Loucy (cell line): ENCODE data around the gene CABLES1.

Experiments used
- EZH2phosphoT487 ChIP-seq: fragments of 200-600 bp; IDR thresholded peaks from 2 replicates; pipeline ENCODE4 v1.6.1; 2018; ENCODE audit warnings: antibody characterized with exemption, mild to moderate bottlenecking, moderate library complexity, borderline replicate concordance
- TF ChIP-seq, protein P1 (sequence below): fragments of 200-600 bp; sonication (generic); conservative IDR thresholded peaks from 2 replicates; pipeline ENCODE4 v1.5.1; 2014; ENCODE audit warnings: mild to moderate bottlenecking, antibody characterized with exemption, low read length

DNA sequence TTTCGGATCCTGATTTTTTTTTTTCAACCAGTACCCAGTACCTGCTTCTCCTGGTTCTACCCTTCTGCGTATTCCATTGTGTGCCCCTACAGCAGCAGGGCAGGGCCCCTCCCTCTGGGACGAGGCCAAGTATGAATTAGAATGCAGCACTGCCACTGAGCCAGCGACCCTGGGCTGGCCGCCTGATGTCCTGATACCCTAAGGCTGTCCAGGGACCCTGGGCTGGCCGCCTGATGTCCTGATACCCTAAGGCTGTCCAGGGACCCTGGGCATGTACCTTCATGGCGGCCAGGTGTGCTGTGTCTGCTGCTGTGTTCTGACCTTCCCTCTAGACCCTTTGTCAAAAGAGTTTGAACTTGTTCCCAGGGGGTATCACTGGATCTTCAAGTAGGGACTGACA is 42.9 kb downstream of the CABLES1 start:
- TF ChIP-seq, protein P1, sequence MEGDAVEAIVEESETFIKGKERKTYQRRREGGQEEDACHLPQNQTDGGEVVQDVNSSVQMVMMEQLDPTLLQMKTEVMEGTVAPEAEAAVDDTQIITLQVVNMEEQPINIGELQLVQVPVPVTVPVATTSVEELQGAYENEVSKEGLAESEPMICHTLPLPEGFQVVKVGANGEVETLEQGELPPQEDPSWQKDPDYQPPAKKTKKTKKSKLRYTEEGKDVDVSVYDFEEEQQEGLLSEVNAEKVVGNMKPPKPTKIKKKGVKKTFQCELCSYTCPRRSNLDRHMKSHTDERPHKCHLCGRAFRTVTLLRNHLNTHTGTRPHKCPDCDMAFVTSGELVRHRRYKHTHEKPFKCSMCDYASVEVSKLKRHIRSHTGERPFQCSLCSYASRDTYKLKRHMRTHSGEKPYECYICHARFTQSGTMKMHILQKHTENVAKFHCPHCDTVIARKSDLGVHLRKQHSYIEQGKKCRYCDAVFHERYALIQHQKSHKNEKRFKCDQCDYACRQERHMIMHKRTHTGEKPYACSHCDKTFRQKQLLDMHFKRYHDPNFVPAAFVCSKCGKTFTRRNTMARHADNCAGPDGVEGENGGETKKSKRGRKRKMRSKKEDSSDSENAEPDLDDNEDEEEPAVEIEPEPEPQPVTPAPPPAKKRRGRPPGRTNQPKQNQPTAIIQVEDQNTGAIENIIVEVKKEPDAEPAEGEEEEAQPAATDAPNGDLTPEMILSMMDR, result no peak
- no peak for TF ChIP-seq EZH2phosphoT487
